ENCODE results near the gene ABCA7.
A peak's percentile ranks its signal among the peaks of the same experiment; 100 is the strongest.

ABCA7 gene, protein sequence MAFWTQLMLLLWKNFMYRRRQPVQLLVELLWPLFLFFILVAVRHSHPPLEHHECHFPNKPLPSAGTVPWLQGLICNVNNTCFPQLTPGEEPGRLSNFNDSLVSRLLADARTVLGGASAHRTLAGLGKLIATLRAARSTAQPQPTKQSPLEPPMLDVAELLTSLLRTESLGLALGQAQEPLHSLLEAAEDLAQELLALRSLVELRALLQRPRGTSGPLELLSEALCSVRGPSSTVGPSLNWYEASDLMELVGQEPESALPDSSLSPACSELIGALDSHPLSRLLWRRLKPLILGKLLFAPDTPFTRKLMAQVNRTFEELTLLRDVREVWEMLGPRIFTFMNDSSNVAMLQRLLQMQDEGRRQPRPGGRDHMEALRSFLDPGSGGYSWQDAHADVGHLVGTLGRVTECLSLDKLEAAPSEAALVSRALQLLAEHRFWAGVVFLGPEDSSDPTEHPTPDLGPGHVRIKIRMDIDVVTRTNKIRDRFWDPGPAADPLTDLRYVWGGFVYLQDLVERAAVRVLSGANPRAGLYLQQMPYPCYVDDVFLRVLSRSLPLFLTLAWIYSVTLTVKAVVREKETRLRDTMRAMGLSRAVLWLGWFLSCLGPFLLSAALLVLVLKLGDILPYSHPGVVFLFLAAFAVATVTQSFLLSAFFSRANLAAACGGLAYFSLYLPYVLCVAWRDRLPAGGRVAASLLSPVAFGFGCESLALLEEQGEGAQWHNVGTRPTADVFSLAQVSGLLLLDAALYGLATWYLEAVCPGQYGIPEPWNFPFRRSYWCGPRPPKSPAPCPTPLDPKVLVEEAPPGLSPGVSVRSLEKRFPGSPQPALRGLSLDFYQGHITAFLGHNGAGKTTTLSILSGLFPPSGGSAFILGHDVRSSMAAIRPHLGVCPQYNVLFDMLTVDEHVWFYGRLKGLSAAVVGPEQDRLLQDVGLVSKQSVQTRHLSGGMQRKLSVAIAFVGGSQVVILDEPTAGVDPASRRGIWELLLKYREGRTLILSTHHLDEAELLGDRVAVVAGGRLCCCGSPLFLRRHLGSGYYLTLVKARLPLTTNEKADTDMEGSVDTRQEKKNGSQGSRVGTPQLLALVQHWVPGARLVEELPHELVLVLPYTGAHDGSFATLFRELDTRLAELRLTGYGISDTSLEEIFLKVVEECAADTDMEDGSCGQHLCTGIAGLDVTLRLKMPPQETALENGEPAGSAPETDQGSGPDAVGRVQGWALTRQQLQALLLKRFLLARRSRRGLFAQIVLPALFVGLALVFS (N-terminal part only)

DNA sequence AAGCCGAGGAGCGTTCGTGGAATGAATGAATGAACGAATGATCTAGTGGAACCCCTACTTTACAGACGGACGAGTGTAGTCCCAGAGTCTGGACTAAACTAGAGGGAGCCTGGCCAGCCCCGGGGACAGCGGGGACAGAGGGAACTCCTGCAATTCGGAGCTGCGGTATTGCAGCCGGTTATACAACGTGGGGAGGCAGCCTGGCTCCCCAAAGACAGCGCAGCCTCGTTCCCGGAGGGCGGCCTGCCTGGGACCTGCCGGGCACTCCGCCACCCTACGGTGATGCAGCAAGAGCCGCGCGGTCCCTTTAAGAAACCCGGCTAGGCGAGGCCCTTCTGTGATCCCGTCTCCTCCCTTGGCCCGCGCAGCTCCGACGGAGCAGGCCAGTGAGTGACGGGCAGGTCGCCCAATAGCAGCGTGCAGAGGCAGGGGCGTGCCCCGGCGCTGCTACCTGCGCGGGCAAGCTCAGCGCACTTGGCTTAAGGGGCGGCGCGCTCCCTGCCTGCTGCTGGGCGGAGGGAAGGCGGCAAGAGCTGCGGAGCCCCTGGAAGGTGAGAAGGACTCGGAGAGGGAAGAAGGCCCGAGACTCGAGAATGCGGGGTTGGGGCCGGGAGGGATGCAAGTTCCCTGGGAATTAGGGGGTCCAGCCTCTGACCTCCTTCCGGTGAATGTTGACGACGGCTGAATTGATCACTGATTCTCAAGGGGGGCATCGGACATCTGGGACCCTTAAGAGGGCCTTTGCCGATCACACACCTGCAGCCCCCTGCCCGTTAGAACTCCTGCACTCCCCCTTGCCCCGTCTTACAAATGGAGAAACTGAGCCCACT lies at the start of gene ABCA7:
Gene ABCA7 (plus strand): TSS at position 462 of the 830 bp plus-strand sequence. CDS start 1,255 bp downstream, outside the sequence.
- peak; percentile 86 for DNase-seq (ENCODE audit: low read depth)

DNA sequence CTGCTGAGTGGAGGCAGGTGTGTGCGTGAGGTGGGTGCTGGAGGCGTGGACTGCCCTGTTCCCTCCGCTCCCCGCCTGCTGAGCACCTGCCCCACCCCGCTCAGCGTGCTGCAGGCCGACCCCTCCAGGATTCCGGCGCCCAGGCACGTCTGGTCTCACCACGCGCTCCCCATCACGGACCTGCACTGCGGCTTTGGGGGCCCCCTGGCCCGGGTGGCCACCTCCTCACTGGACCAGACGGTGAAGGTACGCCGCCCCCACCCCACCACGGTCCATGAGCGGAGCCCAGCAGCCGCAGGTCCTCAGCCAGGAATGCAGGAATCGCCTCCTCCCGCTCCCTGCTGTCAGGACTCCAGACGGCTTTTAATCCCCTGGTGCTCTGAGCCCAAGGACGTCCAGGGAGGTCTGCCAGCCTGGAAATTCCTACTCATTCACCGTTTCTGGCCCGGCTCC lies 49.8 kb upstream of the ABCA7 start:
- DNase-seq (ENCODE audit: low read depth), result no peak

DNA sequence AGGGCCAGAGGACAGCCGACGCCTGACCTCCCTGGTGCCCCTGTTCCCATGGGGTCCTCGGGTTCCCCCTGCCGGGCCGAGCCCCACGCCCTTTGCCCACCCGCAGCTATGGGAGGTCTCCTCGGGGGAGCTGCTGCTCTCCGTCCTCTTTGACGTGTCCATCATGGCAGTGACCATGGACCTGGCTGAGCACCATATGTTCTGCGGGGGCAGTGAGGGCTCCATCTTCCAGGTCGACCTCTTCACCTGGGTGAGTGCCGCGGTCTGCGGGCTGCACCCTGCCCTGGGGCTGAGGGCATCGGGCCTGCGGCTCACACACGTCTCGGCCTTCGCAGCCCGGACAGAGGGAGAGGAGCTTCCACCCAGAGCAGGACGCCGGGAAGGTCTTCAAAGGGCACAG lies 49.2 kb upstream of the ABCA7 start:
- no peak for DNase-seq (ENCODE audit: low read depth)

DNA sequence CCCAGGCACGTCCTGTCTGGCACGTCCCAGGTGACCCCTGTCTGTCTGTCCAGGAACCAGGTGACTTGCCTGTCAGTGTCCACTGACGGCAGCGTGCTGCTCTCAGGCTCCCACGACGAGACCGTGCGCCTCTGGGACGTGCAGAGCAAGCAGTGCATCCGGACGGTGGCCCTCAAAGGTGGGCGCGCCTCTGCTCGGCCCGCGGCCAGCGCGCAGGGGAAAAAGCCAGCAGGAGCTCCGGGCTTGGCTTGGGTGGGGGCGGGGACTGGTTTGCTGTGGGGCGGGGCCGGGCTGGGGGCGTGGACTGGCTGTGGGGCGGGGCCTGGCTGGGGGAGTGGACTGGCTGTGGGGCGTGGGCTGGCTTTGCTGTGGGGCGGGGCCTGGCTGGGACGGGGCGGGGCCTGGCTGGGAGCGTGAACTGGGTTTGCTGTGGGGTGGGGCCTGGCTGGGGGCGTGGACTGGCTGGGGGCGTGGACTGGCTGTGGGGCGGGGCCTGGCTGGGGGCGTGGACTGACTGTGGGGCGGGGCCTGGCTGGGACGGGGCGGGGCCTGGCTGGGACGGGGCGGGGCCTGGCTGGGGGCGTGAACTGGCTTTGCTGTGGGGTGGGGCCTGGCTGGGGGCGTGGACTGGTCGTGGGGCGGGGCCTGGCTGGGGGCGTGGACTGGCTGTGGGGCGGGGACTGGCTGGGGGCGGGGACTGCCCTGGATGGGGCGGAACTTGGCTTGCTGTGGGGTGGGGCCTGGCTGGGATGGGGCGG lies 48.6 kb upstream of the ABCA7 start:
- DNase-seq (ENCODE audit: low read depth), result no peak

DNA sequence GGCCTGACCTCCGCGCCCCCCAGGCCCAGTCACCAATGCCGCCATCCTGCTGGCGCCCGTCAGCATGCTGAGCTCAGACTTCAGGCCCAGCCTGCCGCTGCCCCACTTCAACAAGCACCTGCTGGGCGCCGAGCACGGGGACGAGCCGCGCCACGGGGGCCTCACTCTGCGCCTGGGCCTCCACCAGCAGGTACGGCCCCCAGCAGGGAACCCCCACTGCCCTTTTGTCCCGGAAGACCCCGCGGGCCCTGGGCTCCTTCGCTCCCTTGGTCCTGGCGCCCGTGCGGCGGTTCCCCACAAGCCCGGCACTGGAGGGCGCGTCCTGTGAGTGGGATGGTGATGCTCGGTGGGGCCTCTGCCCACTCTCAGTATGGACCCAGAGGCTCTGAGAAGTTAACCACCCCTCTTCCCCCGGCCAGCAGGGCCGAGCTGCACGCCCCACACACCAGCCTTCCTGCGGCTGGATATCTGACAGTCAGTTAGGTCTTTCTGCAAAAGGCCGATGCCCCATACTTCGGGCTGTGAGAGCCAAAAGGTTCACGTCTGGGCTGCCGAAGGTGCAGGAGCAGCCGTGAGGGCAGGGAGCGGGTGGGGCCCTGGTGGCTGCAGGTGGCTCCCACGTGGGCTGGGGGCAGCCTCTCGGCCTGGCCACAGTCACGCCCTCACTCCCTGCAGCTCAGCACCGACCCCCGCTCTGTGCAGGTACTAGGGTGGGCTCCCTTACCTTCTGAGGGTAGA lies 47.8 kb upstream of the ABCA7 start:
- no peak for DNase-seq (ENCODE audit: low read depth)

DNA sequence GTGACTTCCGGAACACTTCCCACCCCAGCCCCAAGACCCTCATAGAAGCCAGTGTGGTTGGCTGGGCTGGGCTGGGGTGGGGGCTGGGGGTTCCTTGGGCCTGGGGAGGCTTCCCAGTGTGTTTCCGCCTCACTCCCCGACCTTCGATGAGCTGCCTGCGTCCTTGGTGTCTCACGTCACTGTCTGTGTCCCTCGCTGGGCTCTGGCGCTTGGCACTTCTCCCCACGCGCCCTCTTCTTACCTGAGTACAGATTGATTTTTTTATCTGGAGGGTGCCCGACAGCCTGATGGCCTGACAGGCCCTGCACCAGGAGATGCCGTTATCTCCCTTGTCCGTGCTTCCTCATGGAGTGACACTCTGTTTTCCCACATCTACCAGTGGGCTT lies 47.2 kb upstream of the ABCA7 start:
- DNase-seq (ENCODE audit: low read depth), result no peak

DNA sequence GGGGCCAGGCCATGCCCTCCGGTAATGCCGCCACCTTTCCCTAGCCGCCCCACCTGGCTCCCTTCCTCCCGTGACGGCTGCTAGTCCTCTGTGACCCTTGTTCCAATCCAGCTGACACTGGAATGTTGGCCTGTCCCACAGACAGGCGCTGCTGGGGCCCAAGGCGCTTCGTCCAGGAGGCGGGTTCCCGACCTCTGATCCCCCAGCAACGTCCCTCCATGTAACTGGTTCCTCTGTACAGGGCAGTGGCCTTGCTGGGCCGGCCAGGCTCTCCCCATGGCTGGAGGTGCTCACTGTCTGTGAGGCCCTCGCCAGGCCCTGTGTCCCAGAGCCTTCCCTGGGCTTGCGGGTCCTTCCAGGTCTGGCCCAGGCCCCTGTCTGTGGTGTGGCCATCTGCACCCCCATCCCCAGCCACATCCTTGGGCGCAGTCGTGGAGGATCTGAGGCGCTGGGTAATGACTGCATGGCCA lies 46.5 kb upstream of the ABCA7 start:
- DNase-seq (ENCODE audit: low read depth), result no peak

DNA sequence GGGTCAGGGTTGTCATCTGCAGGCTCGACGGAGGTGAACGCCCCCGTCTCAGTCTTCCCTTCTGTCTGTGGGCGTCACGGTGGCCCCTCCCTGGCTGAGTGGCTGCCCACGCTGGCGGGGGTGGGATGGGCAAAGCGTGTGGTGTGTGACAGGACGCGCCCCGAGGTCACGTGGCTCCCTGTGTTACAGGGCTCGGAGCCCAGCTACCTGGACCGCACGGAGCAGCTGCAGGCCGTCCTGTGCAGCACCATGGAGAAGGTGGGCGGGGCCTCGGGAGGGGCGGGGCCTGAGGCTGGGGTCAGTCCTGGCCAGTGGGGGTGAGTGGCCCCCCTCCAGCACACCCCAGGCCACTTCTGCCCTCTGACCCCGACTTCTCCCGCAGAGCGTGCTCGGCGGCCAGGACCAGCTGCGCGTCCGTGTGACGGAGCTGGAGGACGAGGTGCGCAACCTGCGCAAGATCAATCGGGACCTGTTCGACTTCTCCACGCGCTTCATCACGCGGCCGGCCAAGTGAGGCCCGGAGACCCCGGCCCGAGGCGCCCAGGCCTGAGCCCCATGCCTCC lies 46.0 kb upstream of the ABCA7 start:
- DNase-seq (ENCODE audit: low read depth), result no peak

DNA sequence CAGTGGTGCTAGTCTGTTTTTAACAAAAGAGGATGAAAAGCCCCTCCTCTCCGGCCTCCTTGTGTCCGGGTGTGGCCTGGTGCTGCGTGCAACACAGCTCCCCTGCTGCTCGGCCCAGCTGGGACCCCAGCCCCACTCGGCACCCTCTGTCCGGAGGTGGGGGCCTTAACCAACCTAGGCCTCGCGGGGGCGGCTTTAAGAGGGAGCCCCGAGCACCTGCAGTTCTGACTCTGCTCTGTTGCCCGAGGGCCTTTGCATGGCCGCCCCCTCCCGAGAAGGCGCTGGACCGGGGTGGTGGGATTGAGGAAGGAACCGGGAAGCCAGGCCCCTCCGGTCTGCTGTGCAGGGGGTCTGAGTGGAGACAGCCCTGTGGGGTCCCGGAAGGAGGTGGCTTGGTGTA lies 45.4 kb upstream of the ABCA7 start:
- no peak for DNase-seq (ENCODE audit: low read depth)

DNA sequence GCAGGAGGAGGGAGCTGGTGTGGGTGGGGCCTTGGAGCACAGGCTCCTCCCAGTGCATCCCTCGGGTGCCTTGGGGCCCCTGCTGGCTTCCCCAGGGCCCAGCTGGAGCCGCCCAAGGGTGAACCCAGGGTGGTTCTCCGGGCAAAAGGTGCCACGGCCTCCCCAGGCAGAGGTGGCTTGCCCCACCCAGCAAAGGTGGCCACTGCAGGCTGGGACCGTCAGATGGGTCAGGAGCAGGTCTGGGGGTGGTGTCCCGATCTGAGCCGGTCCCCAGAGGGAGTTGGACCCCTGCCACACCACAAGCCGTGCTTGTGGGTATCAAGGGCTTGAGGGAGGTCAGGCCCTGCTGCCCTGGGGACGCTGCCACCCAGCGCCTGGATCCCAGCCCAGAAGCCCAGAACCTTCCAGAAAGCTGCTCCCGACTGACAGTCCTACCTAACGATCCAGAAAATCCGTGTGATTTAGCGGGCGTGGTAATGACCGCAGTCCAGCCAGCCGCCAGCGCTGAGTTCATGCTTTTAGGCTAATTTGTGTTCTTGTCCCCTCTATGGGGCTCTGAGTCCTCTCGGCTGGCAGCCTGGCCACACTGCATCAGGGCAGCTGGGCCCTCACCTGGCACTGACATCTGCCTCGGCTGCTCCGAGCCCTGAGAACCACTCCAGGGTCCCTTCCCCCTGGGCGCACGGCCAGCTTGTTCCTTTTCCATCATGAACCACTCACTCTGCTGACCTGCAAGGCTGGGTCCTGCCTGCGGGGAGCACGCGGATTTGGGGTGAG lies 44.7 kb upstream of the ABCA7 start:
- DNase-seq (ENCODE audit: low read depth), result no peak

DNA sequence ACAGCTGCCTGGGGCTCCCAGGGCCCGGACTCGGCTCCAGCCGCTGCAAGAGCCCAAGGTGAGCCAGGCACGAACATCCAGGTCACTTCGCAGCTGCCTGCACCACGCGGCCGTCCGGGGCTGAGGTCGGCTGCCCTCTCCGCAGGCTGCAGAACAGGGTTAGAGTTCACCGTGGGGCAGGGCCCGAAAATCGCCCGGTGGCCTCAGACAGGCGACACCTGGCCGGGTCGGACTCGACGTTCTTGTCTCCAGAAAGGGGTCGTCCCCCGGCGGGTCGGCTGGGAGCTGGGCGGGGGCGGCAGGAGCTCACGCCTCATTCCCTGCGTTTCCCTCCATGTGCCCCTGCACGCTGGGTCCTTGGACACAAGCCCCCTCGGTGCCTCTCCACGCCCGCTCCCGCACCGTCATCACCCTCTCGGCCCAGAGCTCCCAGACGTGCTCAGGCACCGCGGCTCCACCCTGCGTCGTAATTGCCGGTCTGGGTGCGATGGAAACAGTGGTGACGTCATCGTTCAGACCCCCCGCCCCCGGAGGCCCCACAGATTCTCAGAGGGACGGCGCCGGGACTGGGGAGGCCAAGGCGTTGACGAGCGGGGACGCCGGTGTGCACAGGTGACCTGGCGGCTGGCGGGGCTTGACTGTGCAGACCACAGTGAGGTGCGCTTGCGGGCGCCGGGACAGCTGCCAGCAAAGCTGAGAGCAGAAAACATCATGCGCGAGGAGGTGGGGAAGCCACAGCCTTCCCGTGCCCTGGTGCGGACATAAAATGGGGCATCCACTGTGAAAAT lies 43.7 kb upstream of the ABCA7 start:
- no peak for DNase-seq (ENCODE audit: low read depth)

DNA sequence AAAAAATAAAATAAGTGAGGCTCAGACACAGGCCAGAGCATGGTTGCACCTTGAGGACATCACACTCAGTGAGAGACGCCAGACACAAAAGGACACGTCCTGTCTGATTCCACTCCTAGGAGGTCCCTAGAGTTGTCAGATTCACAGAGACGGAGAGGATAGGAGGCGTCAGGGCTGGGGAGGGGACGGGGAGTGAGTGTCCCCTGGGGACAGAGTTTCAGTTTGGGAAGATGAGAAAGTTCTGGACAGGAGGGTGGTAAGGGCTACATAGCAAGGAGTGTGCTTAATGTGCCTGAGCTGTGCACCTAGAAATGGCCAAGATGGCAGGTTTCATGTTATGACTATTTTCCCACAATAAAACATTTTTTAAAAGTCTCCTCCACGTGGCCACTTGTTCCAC lies 41.8 kb upstream of the ABCA7 start:
- DNase-seq (ENCODE audit: low read depth), result no peak

DNA sequence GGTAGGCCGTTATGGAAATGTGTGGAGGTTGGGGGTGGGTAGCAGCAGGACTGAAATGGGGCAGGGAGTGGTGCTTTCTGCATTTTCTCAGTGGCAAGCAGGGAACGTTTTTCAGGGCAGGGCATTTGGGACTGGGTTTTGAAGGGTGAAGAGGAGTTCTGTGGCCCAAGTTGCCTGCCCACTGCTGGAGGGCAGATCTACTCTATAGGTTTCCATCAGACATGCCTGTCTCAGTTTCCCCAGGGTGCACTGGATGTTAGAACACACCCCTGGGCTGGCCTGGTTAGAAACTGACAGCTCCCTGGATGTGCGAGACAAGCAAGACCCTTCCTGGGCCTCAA lies 40.6 kb upstream of the ABCA7 start:
- DNase-seq (ENCODE audit: low read depth), result no peak

DNA sequence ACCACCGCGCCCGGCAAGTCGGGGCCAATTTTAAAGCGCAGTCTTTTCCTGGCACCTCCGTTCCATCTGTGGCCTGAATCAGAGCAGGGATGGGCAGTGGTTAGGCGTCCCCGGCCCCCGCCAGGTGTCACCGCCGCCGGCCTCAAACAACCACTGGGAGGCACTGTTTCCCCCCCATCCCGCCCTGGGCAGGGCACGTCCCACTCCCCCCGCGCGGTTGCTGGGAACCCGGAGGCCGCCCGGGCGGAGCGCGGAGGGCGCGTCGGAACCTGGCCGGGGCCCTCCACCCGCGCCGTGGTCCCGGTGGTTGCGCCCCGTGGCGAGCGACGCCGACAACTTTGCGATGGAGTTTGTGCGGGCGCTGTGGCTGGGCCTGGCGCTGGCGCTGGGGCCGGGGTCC lies 39.8 kb upstream of the ABCA7 start, which contains the start of gene GRIN3B:
Gene GRIN3B (plus strand): TSS at position 325 of the 400 bp plus-strand sequence. CDS start 19 bp downstream, at position 344.
- DNase-seq (ENCODE audit: low read depth), result no peak

DNA sequence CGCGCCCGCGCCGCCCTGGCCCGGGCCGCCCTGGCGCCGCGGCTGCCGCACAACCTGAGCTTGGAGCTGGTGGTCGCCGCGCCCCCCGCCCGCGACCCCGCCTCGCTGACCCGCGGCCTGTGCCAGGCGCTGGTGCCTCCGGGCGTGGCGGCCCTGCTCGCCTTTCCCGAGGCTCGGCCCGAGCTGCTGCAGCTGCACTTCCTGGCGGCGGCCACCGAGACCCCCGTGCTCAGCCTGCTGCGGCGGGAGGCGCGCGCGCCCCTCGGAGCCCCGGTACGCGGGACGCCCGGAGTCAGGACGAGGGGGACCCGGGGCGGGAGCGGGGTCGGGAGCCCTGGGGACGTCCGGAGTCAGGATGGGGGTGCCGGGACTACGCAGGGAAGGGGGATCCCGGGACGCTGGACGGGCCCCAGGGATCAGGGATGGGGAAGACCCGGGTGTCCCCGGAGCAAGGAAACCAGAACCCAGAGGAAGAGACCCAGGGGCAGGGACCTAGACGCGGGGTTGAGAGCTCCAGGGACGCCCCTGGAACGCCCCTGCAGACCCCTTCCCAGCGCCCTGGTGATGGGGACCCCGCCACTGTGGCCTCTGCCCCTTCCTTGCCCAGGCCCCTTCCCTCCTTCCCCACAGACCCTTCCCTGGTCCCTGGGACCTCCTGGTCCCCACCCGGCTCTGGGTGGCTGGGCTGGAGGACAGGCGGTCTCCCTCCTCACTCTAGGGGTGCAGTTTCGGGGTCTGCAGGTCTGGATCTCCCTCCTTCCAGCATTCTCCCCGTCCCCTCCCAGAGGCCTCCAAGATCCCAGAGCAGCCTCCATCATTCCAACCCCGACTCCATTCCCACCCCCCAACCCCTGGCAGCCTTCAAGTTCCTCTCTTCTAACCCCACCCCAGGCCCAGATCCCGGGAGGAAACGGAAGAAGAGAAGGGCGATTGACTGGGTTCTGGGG lies 39.0 kb upstream of the ABCA7 start:
- no peak for DNase-seq (ENCODE audit: low read depth)

DNA sequence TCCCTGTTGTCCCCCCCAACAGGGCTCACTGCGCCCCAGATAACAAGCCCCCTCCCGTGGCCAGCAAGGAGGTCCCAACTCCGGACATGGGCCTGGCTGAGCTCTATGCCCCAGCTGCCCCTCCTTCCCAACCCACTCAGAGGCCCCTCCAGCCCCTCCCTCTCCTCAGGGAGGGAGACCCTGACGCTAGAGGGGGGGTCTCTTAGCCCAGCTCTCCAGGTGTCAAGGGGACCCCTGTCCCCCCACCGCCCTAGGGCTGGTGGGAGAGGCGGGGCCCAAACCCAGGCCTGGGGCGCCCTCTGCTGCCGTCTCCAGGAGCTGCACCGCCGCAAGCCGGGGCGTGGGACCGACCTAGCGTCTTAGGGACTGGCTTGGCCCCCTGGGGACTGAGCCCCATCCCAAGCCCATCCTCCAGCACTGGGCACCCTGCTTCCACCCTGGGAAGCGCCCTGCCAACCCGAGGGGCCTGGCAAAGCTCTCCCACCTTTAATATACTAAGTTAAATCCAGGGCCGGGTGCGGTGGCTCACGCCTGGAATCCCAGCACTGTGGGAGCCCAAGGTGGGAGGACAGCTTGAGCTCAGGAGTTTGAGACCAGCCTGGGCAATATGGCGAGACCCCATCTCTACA lies 38.3 kb upstream of the ABCA7 start:
- DNase-seq (ENCODE audit: low read depth), result no peak
